ENCODE results near the gene SLITRK1. TPM values are rescaled to one million over a fixed set of nuclear protein-coding genes. Genes with fewer than 3 reads are reported as not detected.

The SLITRK1 gene
- total RNA-seq: not detected
- polyA plus RNA-seq: under 1 TPM in 1 of 3 donors, not detected in 2; 0.02 TPM
- long read RNA-seq, donor 1, full-length matches to known transcripts: 1 of 1 reads
- long read RNA-seq, donor 1, partial matches to known transcripts: 0 of 1 reads
- long read RNA-seq, donor 1, other reads (novel, unspliced or antisense): 0 of 1 reads
- long read RNA-seq, donor 2, full-length matches to known transcripts: 1 of 1 reads
- long read RNA-seq, donor 2, partial matches to known transcripts: 0 of 1 reads
- long read RNA-seq, donor 2, other reads (novel, unspliced or antisense): 0 of 1 reads

GRCh38 chr13:83881917-83882605 is at the start of gene SLITRK1:
Gene SLITRK1, minus strand, starts transcription at chr13:83882474. Its CDS starts 967 bp downstream, at chr13:83881507.
- Histone ChIP-seq H3K27ac (no peak within 1 kb of the TSS), H3K36me3 (no peaks in the 10 kb centered on the region), H3K9me3 (peaks cover 0 to 10% (median 0%) of the 10 kb centered on the region in 8 donors), H3K4me3 (no peak within 1 kb of the TSS), H3K4me1 (peaks cover 0 to 3% (median 0%) of the 10 kb centered on the region in 6 donors), H3K27me3 (replicated peaks in 1 of 7) (peaks cover 0 to 64% (median 14%) of the 10 kb centered on the region in 7 donors)
- no peak for DNase-seq
- intact Hi-C loops (cut with DNase I; ENCODE audit: low total_unique reads): no loop called here
- TF ChIP-seq POLR2A (IDR thresholded peaks at IDR 0.05) (no peak), POLR2AphosphoS5 (IDR thresholded peaks at IDR 0.05) (no peak), CTCF (IDR thresholded peaks at IDR 0.05 in 8 of 11, conservative IDR thresholded peaks at IDR 0.05 in 3 of 11) (no peak)
- WGBS, 5 donors: 2 to 9% (median 3%) methylated on average over 29 to 32 of the region's 32 CpGs

DNA sequence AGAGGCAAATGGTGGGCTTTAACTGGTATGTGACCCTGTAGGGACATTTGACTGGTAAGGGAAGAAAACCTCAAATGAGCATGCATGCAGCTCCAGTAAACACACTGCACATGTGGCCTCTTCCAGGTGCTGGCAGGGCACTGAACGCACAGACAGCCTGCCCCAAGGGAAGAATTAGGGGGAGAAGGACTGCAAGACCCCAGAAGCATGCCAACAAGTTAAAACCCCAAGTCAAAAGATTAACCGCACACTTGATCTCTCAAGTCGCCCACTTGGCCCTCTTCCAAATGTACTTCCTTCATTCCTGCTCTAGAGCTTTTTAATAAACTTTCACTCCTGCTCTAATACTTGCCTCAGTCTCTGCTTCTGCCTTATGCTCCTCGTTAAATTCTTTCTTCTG is 46.9 kb upstream of the SLITRK1 start:
- no peak for TF ChIP-seq POLR2A (IDR thresholded peaks at IDR 0.05)
- TF ChIP-seq POLR2AphosphoS5 (IDR thresholded peaks at IDR 0.05): no peak
- no peak for TF ChIP-seq CTCF (IDR thresholded peaks at IDR 0.05 in 8 of 11, conservative IDR thresholded peaks at IDR 0.05 in 3 of 11)
- 28 to 47% (median 32%) methylated on average over 4 of the region's 4 CpGs for WGBS, 5 donors
- DNase-seq: no peak

DNA sequence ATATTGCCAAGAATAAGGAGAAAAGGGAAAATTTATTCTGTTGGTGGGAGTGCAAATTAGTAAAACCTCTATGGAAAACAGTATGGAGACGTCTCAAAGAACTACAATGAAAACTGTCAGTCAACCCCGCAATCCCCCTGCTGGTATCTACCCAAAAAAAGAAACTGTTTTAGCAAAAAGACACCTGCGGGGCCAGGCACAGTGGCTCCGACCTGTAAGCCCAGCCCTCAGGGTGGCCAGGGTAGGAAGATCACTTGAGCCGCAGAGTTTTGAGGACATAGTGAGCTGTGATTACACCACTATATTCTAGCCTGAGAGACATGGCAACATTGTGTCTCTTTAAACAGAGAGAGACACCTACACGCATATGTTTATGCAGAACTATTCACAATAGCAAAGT is 37.5 kb upstream of the SLITRK1 start:
- Histone ChIP-seq H3K36me3 (no peaks in the 10 kb centered on the region), H3K27ac (no peak overlapping the region), H3K4me3 (no peak overlapping the region), H3K9me3 (no peaks in the 10 kb centered on the region), H3K27me3 (replicated peaks in 1 of 7) (no peaks in the 10 kb centered on the region), H3K4me1 (no peaks in the 10 kb centered on the region)
- TF ChIP-seq POLR2A (IDR thresholded peaks at IDR 0.05) (no peak), CTCF (IDR thresholded peaks at IDR 0.05 in 8 of 11, conservative IDR thresholded peaks at IDR 0.05 in 3 of 11) (no peak), POLR2AphosphoS5 (IDR thresholded peaks at IDR 0.05) (no peak)
- 72 to 90% (median 82%) methylated on average over 6 of the region's 6 CpGs for WGBS, 5 donors
- DNase-seq: no peak
- intact Hi-C loops (cut with DNase I; ENCODE audit: low total_unique reads): no loop called here

More for the DNA sequence above, 46.9 kb upstream of the SLITRK1 start:
- Histone ChIP-seq H3K36me3 (no peaks in the 10 kb centered on the region), H3K4me1 (no peaks in the 10 kb centered on the region), H3K4me3 (no peak overlapping the region), H3K27me3 (replicated peaks in 1 of 7) (no peaks in the 10 kb centered on the region), H3K27ac (no peak overlapping the region), H3K9me3 (no peaks in the 10 kb centered on the region)
- intact Hi-C loops (cut with DNase I; ENCODE audit: low total_unique reads): no loop called here

DNA sequence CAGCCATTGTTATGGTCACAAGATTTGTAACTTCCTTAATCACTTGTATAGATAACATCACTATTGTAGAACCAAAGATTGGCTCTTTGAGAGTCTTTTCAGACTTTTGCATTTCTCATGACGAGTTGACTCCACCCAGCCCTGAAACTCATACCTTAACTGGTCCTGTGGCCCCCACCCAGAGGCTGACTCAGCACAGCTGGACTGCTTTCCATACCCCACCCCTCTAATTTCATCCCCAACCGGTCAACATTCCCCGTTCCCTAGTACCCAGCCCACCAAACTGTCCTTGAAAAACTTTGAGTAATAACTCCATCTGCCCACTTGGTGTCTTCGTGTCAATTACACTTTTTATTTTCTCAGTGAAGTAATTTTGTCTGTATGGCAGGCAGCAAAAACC is 32.1 kb upstream of the SLITRK1 start:
- Histone ChIP-seq H3K9me3 (no peaks in the 10 kb centered on the region), H3K27me3 (replicated peaks in 1 of 7) (no peaks in the 10 kb centered on the region), H3K36me3 (no peaks in the 10 kb centered on the region), H3K4me3 (no peak overlapping the region), H3K27ac (no peak overlapping the region), H3K4me1 (no peaks in the 10 kb centered on the region)
- 64 to 83% (median 69%) methylated on average over 4 of the region's 4 CpGs for WGBS, 5 donors
- intact Hi-C loops (cut with DNase I; ENCODE audit: low total_unique reads): no loop called here
- DNase-seq: no peak
- no peak for TF ChIP-seq POLR2A (IDR thresholded peaks at IDR 0.05)
- no peak for TF ChIP-seq POLR2AphosphoS5 (IDR thresholded peaks at IDR 0.05)

Data from spleen (tissue), 13 donors.